Activated CD4-positive, alpha-beta T cell treated with anti-CD3 and anti-CD28 coated beads, Interleukin-2, amount 50 U/mL, for 48 hours (primary cell): ENCODE measurements around the gene HSD17B3.
A peak's percentile ranks its signal among the peaks of the same experiment; 100 is the strongest.

Source experiments
- DNase-seq, 2 experiments: peaks; one replicate each; pipeline ENCODE4 v3.0.0-alpha.2; 2020

The HSD17B3 gene

DNA sequence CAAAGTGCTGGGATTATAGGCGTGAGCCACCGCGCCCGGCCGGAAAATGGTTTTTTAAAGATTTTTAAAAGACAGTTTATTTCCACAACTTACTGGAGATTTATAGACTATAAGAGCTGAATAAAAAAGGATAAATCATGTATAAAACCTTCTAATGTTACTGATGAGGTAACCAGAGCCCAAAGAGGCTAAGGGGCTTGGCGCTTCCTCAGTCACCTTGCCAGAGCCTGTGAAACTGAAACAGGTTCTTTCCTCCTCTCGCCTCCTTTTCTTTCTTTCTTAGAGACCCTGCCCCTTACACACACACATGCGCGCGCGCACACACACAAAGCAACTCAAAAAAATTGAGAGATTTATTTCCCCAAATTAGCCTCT lies 69.8 kb downstream of the HSD17B3 start:
- no peak for DNase-seq

DNA sequence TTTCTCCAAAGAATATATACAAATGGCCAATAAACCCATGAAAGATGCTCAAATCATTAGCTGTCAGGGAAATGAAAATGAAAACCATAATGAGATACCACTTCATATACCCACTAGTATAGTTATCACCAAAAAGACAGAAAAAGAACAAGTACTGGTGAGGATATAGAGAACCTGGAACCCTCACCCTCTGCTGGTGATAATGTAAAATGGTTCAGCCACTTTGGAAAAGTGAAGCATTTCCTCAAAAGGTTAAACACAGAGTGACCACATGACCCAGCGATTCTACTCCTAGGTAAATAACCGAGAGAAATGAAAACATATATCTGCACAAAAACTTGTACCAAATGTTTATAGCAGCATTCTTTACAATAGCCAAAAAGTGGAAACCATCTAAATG lies 72.0 kb downstream of the HSD17B3 start:
- no peak for DNase-seq

DNA sequence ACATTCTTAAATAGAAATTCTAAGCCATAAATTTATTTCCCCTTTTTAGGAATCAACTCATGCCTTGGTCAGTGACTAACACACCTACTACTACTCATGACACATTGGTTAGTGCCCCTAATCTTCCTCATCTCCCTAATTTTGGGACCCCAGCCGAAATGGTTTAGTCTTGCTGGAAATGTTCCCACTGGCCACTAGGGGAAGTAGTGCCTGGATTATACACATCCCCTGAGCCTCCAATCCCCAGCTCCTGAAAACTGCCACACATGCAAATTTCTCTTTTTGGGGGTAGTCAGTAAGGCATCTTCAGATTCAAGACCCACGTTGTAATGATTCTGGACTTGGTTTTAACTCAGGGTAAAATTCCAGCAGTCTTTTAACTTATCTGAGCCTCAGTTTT lies 79.8 kb downstream of the HSD17B3 start:
- DNase-seq, result no peak

DNA sequence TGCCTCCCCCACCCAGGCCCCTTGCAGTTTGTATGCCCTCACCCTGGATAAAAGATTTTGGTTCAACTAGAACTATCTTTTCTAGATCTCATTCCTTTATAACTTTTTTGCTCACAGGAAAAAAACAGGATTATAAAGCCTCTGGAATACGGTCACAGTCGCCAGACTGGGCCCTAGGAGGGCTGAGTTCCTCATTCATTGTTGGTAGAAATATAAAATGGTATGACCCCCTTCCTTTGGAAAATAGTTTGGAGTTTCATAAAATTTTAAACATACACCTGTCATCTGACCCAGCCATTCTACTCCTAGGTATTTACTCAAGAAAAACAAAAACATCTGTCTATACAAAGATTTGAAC lies 82.1 kb downstream of the HSD17B3 start:
- no peak for DNase-seq

DNA sequence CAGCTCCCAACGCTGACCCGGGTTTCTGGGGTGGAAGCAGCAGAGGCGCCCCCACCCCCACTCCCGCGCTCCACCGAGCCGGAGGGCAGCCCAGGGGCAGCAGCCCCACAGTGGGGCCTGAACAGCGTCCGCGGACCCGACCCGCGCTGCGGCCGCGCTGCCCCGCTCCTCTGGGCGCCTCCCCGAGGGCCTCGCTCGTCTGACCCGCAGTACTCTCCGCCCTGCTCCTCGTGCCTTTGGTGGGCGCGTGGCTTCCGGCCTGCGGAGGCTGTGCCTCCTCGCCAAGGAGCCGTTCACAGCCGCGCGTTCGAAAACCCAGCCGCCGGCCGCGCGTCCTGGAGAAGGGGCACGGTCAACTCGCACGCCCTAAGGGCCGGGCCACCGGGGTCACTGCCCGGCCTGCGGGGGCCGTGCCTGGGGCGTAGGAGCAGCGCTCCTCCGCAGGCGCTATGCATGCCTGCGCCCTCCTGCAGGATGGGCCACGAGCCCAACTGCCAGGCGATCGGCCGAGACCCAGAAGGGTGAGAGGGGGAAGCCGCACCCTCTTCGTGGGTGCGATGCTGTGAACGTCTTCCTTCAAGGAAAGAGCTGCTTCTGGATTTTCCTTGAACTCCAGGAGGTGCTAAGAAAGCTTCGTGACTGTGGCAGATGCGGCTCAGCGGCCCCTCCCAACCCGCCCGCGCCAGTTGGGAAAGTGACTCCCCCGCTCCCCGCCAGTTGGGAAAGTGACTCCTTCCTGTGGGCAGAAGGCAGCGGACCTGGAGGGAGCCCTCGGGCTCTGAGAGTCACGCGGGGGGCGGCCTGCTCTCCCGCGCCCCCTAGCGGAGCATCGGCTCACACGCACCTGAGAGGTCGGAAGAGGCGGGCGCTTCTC lies 82.7 kb downstream of the HSD17B3 start:
- peak; percentile 36 to 37 for DNase-seq

DNA sequence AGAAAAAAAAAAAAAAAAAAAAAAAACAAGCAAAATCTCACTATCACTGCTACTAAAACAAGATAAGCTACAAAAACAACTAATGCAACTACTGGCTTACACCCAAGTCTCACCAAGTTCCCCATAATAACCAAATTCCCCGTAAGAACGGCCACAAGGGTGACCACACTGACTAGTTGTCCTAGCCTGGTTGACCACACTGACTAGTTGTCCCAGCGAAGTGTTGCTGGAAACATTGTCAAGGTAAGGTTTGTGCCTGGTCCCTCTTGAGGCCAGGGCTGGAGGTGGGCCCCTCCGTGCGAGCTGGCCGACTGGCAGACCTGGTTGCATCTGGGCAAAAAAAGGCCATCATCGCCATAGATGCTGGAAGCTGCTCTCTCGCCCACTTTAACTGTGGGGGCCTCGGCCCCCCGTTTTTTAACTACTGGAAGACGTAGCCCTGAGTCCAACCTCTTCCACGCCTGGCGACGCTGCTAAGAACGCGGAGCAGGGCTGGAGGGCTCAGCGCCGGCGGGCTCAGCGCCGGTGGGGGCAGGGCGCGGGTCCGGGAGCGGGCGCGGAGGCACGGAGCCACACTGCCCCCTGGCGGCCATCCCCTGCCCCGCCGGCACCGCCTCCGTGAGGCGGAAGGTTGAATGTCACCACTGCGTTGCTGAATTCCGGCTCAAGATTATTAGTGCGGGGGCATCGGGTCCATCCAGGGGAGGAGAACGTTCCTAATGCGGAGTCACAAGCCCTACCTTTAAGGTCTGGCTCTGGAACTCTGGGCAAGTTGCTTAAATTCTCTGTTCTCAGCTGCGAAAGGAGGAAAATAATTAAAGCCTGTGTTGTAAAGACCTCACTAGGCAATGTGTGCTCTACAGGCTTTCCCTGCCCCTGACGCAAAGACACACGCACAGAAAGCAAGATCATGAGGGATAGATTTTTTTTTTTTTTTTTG lies 84.0 kb downstream of the HSD17B3 start:
- peak; percentile 78 to 81 for DNase-seq

DNA sequence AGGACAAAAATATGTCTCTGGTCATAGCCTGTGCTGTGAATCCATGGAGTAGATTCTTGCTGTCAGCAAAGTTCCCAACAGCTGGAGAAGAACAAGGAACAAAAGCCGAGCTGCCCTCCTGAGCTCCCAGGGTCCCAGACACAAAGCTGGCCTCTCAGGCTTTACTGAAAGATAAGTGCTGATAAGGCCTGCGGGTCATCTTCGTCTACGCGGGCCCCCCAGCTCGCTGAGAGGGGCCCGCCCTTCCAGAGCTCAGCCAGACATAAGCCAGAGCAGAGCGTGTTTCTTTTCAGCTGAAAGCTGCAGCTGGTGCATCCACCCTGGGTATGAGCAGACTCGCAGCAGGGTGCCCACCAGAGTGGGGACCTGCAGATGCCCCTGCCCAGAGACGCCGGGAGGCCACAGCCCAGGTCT lies 84.7 kb downstream of the HSD17B3 start:
- DNase-seq, result no peak

DNA sequence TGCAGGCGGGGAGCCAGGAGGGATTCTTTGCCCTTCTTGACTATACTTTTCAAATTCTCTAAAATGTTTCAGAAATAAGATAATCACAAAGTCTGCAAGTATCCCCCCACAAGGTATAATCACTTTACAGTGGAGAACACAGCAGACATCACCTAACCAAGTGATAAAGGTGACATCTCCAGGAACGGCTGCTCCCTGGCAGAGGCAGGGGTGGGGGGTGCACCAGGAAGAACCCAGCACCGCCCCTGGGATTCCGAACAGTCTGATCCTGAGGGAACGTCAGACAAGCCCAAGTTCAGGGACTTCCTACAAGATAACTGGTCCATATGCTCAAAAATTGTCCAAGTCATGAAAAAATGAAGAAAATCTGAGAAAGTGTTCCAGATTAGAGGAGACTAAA lies 85.4 kb downstream of the HSD17B3 start:
- DNase-seq, result no peak

DNA sequence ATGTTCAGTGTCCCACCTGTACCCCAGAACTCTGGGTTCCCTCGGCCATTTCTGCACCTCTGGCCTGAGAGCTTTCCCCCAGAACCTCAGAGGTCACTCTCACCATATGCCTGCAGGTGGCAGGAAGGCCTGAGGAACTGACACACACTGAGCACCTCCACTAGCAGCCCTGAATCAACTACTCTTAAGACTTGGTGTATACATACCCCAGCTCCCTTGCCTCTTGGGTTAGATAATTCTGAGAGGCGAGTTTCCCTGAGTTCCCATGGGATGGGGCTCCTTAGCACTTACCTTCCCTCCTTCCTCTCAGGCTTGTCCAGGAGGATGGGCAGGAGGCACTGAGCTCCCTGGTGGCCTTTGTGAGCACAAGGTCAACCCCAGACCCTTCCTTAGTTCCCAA lies 86.1 kb downstream of the HSD17B3 start:
- no peak for DNase-seq

DNA sequence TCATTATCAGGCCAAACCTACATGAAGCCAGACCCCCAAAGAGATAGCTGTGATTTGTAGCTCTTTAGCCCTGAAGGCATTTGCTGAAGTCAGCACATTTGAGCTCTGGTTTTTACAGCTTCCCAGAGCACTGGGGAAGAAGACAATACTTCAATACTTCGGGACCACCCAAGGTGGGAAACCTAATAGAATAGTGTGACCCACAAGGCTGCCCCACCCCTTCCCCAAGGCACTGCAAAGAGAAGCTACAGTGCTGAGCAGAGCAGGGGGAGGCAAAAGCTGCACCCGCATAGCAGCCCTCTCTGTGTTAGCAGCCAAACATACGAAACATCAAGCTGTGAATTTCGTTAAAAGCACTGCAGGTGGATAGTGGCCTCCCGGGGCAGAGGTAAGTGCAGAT lies 87.3 kb downstream of the HSD17B3 start:
- DNase-seq, result no peak

DNA sequence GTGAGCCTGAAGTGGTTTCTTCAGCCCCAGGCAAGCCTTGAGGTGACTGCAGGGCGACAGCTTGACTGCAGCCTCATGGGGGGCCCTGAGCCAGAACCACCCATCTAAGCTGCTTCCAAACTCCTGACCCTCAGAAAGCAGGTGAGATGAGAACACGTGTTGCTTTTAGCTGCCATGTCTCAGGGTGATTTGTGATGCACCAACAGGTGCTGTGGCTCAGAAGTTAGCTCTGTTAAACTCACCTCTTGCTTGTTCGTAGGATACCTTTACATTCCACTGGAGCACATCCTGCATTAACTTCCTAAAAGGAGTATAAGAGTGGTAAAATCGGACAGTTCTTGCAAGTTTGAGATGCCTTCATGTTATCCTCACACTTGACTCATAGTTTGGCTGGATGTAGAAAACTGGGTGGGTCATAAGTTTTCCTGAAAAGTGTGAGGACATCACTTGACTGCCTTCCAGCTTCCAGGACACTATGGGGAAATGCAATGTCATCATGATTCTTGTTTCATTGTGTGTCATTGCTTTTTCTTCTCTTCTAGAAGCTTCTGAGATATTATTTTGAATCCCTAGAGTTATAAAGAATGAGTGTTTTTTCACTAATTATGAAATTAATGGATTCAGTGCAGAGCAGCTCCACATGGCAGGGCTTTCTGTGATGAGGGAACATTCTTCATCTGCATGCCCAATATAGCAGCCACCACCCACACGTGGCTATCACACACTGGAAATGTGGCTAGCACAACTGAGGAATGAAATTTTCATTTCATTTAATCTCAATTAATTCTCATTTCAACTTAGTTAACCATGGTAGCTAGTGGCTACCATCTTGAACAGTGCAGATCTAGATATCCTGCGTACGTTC lies 92.3 kb downstream of the HSD17B3 start:
- no peak for DNase-seq

DNA sequence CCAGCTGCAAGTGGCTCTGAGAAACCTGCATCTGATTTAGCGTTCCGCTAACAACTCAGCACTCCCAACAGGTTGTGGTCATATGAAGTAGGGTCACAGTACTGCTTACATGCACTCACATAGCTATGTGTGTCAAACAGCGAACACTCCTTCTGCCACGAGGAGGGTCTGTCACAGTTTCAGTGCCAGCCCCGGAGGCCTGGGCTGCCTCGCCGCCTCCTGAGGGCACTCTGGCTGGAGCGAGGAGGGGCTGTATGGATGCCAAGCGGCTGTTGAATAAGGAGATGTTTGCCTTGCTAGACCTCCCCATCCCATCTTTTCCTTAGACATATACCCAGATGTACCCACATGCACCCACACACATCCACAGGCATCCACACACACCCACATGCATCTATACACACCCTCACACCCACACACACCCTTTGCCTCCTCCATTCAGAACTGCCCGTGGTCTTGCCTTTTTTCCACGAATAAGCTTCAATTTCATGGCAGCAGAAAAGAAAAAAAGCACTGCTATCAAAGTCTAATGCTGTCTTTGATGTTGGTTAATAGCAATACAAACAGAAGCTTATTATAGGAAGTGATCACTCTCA lies 95.7 kb downstream of the HSD17B3 start:
- DNase-seq, result no peak

DNA sequence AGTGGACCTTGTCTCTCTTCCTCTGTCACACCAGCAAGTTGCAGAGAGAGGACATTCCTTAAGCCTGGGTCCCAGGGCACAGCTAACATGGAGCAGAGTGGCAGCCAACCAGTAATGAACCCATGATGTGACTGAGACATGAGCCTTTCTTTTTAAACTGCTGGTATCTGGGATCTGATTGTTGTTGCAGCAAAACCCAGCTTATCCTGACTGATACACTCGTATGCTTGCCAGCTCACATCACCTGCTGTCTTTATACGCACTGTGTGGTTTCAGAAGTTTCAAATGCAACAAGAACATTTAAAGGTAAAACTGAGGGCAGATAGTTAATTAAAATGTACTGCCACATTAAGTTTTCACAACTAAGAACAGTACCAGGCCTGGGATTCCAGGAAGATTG lies 97.1 kb downstream of the HSD17B3 start:
- DNase-seq, result no peak

DNA sequence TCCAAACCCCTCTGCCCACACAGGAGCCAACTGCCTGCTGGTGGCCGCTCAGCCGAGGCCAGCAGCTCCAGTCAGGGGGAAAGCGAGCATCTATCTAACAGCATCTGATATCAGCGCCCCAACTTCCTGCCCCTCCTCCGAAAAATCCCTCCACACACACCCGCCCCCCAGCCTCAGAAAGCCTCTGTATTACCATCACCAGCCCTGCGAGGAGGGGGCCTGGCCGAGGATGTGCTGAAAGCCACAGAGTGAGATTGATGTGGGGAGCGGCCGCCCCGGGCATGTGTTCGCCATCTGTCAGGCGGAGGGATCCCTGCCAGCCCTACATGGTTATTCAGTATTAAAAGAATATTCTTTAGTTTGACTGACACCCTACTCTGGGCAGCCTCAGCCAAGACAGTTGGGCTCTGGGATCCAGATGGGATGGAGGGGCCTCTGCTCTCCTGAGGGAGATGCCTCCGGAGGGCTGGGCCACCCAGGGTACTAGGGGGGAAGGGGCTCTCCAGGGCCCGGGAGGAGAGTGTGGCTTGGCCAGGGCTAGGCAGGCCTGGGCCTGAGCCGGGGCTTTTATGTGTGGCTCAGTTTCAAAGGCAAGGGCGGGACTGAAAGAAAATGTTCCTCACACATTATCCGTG lies 98.0 kb downstream of the HSD17B3 start:
- no peak for DNase-seq

DNA sequence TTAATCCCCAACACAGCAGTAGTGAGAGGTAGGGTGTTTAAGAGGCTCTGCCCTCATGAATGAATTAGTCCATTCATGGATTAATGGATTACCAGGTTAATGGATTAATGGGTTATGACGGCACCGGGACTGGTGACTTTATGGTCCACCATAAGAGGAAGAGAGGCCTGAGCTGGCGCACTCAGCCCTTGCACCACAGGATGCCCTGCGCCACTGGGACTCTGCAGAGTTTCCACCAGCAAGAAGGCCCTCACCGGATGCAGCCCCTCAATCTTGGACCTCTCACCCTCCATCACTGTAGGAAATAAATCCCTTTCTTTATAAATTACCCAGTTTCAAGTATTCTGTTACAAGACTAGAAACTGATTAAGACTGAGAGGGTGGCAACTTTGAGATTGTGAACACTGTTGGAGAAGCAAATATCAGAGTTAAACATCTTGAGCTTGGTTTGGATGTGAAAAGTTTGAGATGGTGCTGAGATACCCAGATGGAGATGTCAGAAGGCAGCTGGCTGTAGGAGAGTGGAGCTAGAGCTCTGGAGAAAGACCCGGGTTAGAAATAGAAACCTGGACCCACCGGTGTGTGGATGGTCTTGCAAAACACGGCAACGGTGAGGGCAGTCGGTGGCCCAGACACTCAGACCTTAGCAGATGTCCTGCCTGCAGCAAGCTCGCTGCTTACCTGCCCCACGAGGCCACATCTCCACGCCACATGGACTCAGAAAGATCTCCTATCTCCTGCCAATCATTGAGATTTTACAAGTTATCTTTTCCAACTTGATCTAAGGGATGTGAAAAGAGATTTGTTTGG lies 98.8 kb downstream of the HSD17B3 start:
- no peak for DNase-seq

DNA sequence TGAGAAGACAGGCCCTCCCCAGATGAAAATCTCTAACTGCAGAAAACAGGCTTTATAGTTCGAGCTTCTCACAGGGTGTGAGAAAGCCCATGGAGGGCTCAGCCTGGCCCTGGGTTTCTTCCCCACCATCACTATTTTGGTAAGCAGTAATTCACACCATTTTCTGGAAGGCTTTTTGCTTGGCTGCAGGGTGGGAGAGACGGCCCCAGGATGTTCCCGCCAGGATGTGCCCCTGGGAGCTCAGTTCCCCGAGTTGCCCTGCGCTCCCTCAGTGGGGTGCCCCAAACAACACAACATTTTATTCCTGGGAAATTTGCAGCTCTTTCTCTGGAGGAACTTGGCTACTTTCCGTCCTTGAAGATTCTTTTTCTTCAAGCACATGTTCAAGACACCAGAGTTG lies 100.8 kb downstream of the HSD17B3 start:
- DNase-seq, result no peak

DNA sequence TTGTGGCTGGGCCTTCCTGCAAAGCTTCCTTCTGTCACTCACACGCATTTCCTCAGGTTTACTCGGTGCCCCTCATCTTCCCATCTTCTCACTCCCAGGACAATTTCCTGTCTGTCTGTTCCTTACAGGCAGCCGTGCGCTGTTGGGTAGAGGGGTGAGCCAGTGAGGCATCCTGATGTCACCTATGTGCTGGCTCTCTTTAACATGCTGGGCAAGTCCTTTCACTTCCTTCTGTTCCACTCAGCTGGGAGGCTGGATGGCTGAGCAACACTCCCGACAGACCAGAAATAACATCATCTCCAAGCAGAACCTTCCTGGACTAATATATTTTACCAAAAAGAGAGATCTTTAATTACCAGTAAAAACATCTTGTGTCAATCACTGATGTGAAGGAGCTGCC lies 103.0 kb downstream of the HSD17B3 start:
- no peak for DNase-seq

DNA sequence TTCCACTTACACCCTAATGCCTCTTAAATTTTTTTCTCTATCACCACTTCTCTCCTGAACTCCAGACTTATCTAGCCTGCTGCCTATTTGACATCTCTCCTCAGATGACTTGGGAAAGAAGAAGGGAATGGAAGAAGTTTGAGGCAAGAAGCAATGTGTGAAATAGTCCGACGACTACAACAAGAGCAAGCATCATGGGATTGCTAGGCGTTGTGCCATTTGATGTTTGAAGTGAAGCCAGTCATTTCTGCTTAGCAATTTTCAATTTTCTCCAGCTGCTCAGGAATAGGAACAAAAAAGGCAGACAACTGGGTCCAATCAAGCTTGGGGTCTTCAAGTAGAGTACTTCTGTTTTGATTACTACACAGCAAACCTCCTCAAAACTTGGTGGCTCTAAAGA lies 106.4 kb downstream of the HSD17B3 start:
- no peak for DNase-seq

DNA sequence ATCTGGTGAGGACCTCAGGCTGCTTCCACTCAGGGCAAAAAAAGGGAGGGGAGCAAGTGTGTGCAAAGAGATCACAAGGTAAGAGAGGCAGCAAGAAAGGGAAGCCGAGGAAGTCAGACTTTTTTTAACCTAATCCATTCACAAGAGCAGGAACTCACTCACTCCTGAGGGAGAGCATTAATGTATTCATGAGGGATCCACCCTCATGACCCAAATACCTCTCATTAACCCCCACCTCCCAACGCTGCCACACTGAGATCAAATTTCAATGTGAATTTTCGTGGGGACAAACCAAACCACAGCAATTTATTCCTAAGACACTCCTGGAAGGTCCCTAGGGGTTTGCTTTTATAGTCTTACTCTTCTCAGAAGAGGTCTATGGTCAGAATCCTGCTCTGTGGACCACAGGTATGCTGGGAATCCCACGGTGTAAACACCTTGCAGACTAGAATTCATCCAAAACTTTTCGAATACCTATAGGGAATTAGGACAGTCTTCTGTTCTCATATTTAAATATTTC lies 108.7 kb downstream of the HSD17B3 start:
- DNase-seq, result no peak

DNA sequence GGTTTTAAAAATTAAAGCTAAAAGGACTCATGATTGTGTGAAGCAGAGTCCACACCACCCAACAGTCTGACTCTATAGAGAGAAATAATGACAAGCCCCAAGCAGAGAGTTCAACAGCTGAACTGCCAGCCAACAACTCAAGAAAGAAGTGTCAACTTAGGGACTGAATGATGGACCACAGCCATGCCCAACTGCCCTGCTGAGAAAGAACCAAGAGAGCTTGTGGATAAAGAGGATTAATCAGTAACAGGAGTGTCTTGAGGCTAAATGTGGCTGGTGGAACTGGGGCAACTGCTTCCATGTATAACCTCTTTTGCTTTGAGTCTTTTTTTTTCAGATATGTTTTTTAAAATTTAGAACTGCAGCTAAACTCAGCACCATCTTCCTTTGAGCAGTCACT lies 109.3 kb downstream of the HSD17B3 start:
- no peak for DNase-seq

DNA sequence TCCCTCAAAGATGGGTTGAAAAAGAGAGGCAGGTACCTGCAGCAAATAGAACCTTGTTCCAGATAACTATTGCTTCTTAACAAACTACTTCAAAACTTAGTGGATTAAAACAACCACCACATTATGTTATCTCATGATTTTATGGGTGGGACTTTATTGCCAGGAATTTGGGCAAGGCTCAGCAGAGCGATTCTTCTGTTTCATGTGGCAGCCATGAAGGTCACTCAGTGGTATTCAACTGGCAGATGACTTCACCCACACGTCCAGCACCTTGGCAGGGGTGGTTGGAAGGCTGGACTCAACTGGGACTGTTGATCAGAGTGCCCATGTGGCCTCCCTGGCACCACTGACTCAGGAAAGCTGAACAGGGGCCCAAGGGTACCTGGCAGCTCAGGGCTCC lies 112.0 kb downstream of the HSD17B3 start:
- DNase-seq, result no peak
